ENCODE data around the gene AJAP1. TPM values are rescaled to one million over a fixed set of nuclear protein-coding genes. Genes with fewer than 3 reads are reported as not detected.

AJAP1 gene
- total and polyA plus RNA-seq, 2 donors = 0.98 to 1.2 TPM

GRCh38 chr1:4684864-4685522 lies 30.6 kb downstream of the AJAP1 start:
- Histone ChIP-seq H3K4me3 (ENCODE audit: low read depth, low read length) (no peak overlapping the region), H3K27ac (ENCODE audit: low read depth) (no peak overlapping the region), H3K36me3 (ENCODE audit: insufficient read depth) (no peaks in the 10 kb centered on the region), H3K4me1 (ENCODE audit: insufficient read depth) (no peaks in the 10 kb centered on the region)
- 56% methylated on average over 7 of the region's 7 CpGs for WGBS
- no peak for DNase-seq (ENCODE audit: extremely low spot score)

- Histone ChIP-seq H3K4me1 (ENCODE audit: insufficient read depth) (no peaks in the 10 kb centered on the region), H3K4me3 (ENCODE audit: low read depth, low read length) (no peak overlapping the region), H3K36me3 (ENCODE audit: insufficient read depth) (no peaks in the 10 kb centered on the region), H3K27ac (ENCODE audit: low read depth) (no peak overlapping the region)
- DNase-seq (ENCODE audit: extremely low spot score) = no peak
- WGBS = 89% methylated on average over 6 of the region's 6 CpGs
These were observed 31.1 kb downstream of the AJAP1 start for GRCh38 chr1:4685523-4685865.

- 84% methylated on average over 11 of the region's 11 CpGs for WGBS
- no peak for DNase-seq (ENCODE audit: extremely low spot score)
- H3K27ac ChIP-seq (ENCODE audit: low read depth) = no peak overlapping the region
- no peaks in the 10 kb centered on the region for H3K4me1 ChIP-seq (ENCODE audit: insufficient read depth)
- H3K4me3 ChIP-seq (ENCODE audit: low read depth, low read length) = no peak overlapping the region
- H3K36me3 ChIP-seq (ENCODE audit: insufficient read depth) = no peaks in the 10 kb centered on the region
These were observed 33.5 kb downstream of the AJAP1 start for GRCh38 chr1:4687943-4688342.

- WGBS = 73% methylated on average over 24 of the region's 24 CpGs
- DNase-seq (ENCODE audit: extremely low spot score) = no peak
These were observed 35.0 kb downstream of the AJAP1 start for GRCh38 chr1:4689271-4689935.

GRCh38 chr1:4689941-4690635 lies 35.7 kb downstream of the AJAP1 start:
- DNase-seq (ENCODE audit: extremely low spot score) = no peak
- no peak overlapping the region for H3K27ac ChIP-seq (ENCODE audit: low read depth)
- no peaks in the 10 kb centered on the region for H3K4me1 ChIP-seq (ENCODE audit: insufficient read depth)
- H3K36me3 ChIP-seq (ENCODE audit: insufficient read depth) = no peaks in the 10 kb centered on the region
- H3K4me3 ChIP-seq (ENCODE audit: low read depth, low read length) = no peak overlapping the region
- 88% methylated on average over 19 of the region's 19 CpGs for WGBS

More at GRCh38 chr1:4689271-4689935, 35.0 kb downstream of the AJAP1 start:
- Histone ChIP-seq H3K4me3 (ENCODE audit: low read depth, low read length) (no peak overlapping the region), H3K27ac (ENCODE audit: low read depth) (no peak overlapping the region), H3K4me1 (ENCODE audit: insufficient read depth) (no peaks in the 10 kb centered on the region), H3K36me3 (ENCODE audit: insufficient read depth) (no peaks in the 10 kb centered on the region)

GRCh38 chr1:4690951-4691675 lies 36.7 kb downstream of the AJAP1 start:
- H3K4me3 ChIP-seq (ENCODE audit: low read depth, low read length) = no peak overlapping the region
- no peak overlapping the region for H3K27ac ChIP-seq (ENCODE audit: low read depth)
- DNase-seq (ENCODE audit: extremely low spot score) = no peak
- no peaks in the 10 kb centered on the region for H3K36me3 ChIP-seq (ENCODE audit: insufficient read depth)
- WGBS = 89% methylated on average over 19 of the region's 19 CpGs
- H3K4me1 ChIP-seq (ENCODE audit: insufficient read depth) = no peaks in the 10 kb centered on the region

- WGBS = 88% methylated on average over 26 of the region's 26 CpGs
These were observed 37.5 kb downstream of the AJAP1 start for GRCh38 chr1:4691766-4692405.

GRCh38 chr1:4692437-4692836 lies 38.0 kb downstream of the AJAP1 start:
- DNase-seq (ENCODE audit: extremely low spot score) = no peak
- Histone ChIP-seq H3K4me3 (ENCODE audit: low read depth, low read length) (no peak overlapping the region), H3K27ac (ENCODE audit: low read depth) (no peak overlapping the region), H3K36me3 (ENCODE audit: insufficient read depth) (no peaks in the 10 kb centered on the region), H3K4me1 (ENCODE audit: insufficient read depth) (no peaks in the 10 kb centered on the region)
- WGBS = 81% methylated on average over 6 of the region's 6 CpGs

More at GRCh38 chr1:4691766-4692405, 37.5 kb downstream of the AJAP1 start:
- no peaks in the 10 kb centered on the region for H3K4me1 ChIP-seq (ENCODE audit: insufficient read depth)
- no peak overlapping the region for H3K4me3 ChIP-seq (ENCODE audit: low read depth, low read length)
- no peak for DNase-seq (ENCODE audit: extremely low spot score)
- no peaks in the 10 kb centered on the region for H3K36me3 ChIP-seq (ENCODE audit: insufficient read depth)
- H3K27ac ChIP-seq (ENCODE audit: low read depth) = no peak overlapping the region

- WGBS = 70% methylated on average over 6 of the region's 6 CpGs
- no peak for DNase-seq (ENCODE audit: extremely low spot score)
- Histone ChIP-seq H3K4me3 (ENCODE audit: low read depth, low read length) (no peak overlapping the region), H3K27ac (ENCODE audit: low read depth) (no peak overlapping the region), H3K4me1 (ENCODE audit: insufficient read depth) (no peaks in the 10 kb centered on the region), H3K36me3 (ENCODE audit: insufficient read depth) (no peaks in the 10 kb centered on the region)
These were observed 38.9 kb downstream of the AJAP1 start for GRCh38 chr1:4693331-4693730.

GRCh38 chr1:4693891-4694290 lies 39.5 kb downstream of the AJAP1 start:
- WGBS = 84% methylated on average over 10 of the region's 10 CpGs
- no peaks in the 10 kb centered on the region for H3K36me3 ChIP-seq (ENCODE audit: insufficient read depth)

GRCh38 chr1:4694492-4694891 lies 40.1 kb downstream of the AJAP1 start:
- no peak for DNase-seq (ENCODE audit: extremely low spot score)
- Histone ChIP-seq H3K4me3 (ENCODE audit: low read depth, low read length) (no peak overlapping the region), H3K36me3 (ENCODE audit: insufficient read depth) (no peaks in the 10 kb centered on the region), H3K4me1 (ENCODE audit: insufficient read depth) (no peaks in the 10 kb centered on the region), H3K27ac (ENCODE audit: low read depth) (no peak overlapping the region)
- 86% methylated on average over 9 of the region's 9 CpGs for WGBS

More at GRCh38 chr1:4693891-4694290, 39.5 kb downstream of the AJAP1 start:
- Histone ChIP-seq H3K4me1 (ENCODE audit: insufficient read depth) (no peaks in the 10 kb centered on the region), H3K4me3 (ENCODE audit: low read depth, low read length) (no peak overlapping the region), H3K27ac (ENCODE audit: low read depth) (no peak overlapping the region)
- no peak for DNase-seq (ENCODE audit: extremely low spot score)

GRCh38 chr1:4695241-4695640 lies 40.8 kb downstream of the AJAP1 start:
- Histone ChIP-seq H3K4me1 (ENCODE audit: insufficient read depth) (no peaks in the 10 kb centered on the region), H3K4me3 (ENCODE audit: low read depth, low read length) (no peak overlapping the region), H3K27ac (ENCODE audit: low read depth) (no peak overlapping the region), H3K36me3 (ENCODE audit: insufficient read depth) (no peaks in the 10 kb centered on the region)
- DNase-seq (ENCODE audit: extremely low spot score) = no peak
- WGBS = 85% methylated on average over 8 of the region's 8 CpGs

- Histone ChIP-seq H3K4me1 (ENCODE audit: insufficient read depth) (no peaks in the 10 kb centered on the region), H3K27ac (ENCODE audit: low read depth) (no peak overlapping the region), H3K36me3 (ENCODE audit: insufficient read depth) (no peaks in the 10 kb centered on the region), H3K4me3 (ENCODE audit: low read depth, low read length) (no peak overlapping the region)
- DNase-seq (ENCODE audit: extremely low spot score) = no peak
- WGBS = 68% methylated on average over 12 of the region's 12 CpGs
These were observed 41.8 kb downstream of the AJAP1 start for GRCh38 chr1:4696161-4696745.

All from urinary bladder (tissue), 4 donors.